Measurements from ENCODE around the gene CIROP. TPM values are rescaled to one million over a fixed set of nuclear protein-coding genes. Genes with fewer than 3 reads are reported as not detected.
A peak's percentile ranks its signal among the peaks of the same experiment; 100 is the strongest.

The CIROP gene
- total RNA-seq, 4 donors from 2014 or later: 0.38 TPM; not detected in 3

DNA sequence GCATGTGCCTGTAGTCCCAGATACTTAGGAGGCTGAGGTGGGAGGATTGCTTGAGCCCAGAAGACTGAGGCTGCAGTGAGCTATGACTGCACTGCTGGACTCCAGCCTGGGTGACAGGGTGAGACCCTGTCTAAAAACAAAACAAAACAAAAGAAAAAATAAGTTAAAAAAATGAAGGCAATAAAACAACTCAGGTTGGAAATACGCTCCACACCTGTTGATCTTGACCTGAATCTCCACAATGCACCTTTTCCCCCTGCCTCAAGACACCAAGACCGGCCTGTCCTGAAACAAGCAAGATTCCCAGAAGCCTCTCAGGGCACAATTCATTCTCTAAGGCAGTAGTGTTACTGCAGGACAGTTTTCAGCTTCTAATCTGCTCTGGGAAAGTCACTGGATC is 35.1 kb upstream of the CIROP start:
- Histone ChIP-seq H3K27ac (no peak overlapping the region), H3K9me3 (no peaks in the 10 kb centered on the region), H3K27me3 (no peaks in the 10 kb centered on the region), H3K4me3 (no peak overlapping the region), H3K36me3 (peaks cover 5 to 54% (median 15%) of the 10 kb centered on the region in 3 donors), H3K4me1 (peaks cover 16 to 55% (median 20%) of the 10 kb centered on the region in 3 donors)
- no peak for TF ChIP-seq POLR2A (IDR thresholded peaks at IDR 0.05)
- TF ChIP-seq, protein P1, sequence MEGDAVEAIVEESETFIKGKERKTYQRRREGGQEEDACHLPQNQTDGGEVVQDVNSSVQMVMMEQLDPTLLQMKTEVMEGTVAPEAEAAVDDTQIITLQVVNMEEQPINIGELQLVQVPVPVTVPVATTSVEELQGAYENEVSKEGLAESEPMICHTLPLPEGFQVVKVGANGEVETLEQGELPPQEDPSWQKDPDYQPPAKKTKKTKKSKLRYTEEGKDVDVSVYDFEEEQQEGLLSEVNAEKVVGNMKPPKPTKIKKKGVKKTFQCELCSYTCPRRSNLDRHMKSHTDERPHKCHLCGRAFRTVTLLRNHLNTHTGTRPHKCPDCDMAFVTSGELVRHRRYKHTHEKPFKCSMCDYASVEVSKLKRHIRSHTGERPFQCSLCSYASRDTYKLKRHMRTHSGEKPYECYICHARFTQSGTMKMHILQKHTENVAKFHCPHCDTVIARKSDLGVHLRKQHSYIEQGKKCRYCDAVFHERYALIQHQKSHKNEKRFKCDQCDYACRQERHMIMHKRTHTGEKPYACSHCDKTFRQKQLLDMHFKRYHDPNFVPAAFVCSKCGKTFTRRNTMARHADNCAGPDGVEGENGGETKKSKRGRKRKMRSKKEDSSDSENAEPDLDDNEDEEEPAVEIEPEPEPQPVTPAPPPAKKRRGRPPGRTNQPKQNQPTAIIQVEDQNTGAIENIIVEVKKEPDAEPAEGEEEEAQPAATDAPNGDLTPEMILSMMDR (IDR thresholded peaks at IDR 0.05): no peak
- 85 to 91% methylated on average over 2 of the region's 2 CpGs for WGBS, 2 donors
- no peak for DNase-seq
- intact Hi-C loops (cut with DNase I): no loop called here

DNA sequence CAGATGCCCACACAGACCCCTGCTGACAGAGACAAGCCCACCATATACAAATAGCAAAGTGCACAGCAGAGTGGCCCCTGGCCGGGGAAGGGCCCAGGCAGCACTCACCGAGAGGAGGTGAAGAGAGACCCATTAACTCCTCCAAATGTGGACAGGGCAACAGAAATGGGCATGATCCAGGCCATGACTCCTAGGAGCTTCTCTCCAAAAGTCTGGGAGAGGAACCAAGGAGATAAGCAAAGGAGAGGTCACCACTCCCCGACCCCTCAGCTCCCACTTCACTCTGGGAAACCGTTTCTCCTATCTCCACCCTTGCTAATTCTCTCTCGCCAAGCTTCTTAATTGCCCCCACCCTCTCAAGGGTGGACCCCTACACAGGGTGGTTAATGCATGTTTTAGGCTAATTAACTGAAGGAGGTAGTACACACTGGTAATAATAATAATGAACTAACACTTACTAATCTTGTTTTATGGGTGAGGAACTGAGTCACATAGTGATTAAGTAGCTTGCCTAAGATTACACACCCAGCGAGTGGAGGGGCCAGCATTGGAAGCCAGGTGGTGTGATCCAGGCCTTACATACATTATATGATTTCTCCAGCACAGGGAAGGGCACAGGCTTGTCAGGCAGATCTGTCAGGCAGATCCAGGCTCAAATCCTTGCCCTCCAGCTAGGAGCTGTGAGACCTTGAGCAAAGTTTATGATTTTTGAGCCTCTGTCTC is 33.2 kb upstream of the CIROP start:
- 52 to 54% methylated on average over 6 of the region's 6 CpGs for WGBS, 2 donors
- intact Hi-C loops (cut with DNase I): no loop called here
- peaks cover 16 to 39% (median 16%) of the 10 kb centered on the region in 3 donors for H3K4me1 ChIP-seq
- H3K4me3 ChIP-seq: no peak overlapping the region
- no peak for DNase-seq
- H3K36me3 ChIP-seq: peaks cover 5 to 62% (median 15%) of the 10 kb centered on the region in 3 donors
- no peaks in the 10 kb centered on the region for H3K9me3 ChIP-seq
- no peaks in the 10 kb centered on the region for H3K27me3 ChIP-seq
- TF ChIP-seq, protein P1 (IDR thresholded peaks at IDR 0.05): peak in 4 of 6 experiments; percentile 14 to 46 (median 26)
- TF ChIP-seq POLR2A (IDR thresholded peaks at IDR 0.05): no peak
- H3K27ac ChIP-seq: peak overlapping the region; percentile 23 to 79 (median 74)

DNA sequence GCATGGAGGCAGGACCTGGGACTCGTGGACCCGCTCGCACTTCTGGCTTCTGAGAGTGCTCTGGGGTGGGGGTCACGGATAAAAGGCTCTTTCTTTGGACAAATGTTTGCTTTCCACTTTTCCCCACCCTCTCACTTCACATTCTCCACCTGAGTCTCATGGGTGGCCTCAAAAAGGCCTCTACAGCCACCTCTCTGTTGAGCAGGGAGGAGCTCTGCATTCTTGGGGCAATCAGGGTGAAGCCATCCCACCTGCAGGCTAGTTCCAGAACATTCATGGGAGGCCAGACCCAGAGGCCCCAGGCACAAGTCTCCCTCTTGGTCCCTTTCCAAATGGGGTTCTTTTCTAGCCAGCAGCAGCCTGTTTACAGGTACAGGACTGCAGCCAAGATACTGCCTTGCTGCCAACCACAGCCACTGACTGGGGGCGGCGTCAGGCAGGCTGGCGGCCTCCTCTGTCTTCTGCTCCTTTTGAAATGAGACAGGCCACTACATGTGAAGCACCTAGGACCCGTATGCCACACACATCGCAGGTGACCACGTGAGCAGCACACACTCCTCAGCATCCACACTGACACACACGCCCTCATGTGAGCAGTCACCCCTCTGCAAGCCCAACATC is 32.5 kb upstream of the CIROP start:
- intact Hi-C loops (cut with DNase I): no loop called here
- Histone ChIP-seq H3K36me3 (peaks cover 5 to 69% (median 15%) of the 10 kb centered on the region in 3 donors), H3K9me3 (no peaks in the 10 kb centered on the region), H3K27me3 (no peaks in the 10 kb centered on the region), H3K27ac (peak overlapping the region; percentile 23 to 79 (median 74)), H3K4me3 (no peak overlapping the region), H3K4me1 (peaks cover 11 to 32% (median 11%) of the 10 kb centered on the region in 3 donors)
- 45 to 90% methylated on average over 4 to 8 of the region's 11 CpGs for WGBS, 2 donors
- no peak for DNase-seq
- TF ChIP-seq POLR2A (IDR thresholded peaks at IDR 0.05): peak in 1 of 4 donors; percentile 19
- TF ChIP-seq, protein P1 (IDR thresholded peaks at IDR 0.05): no peak

DNA sequence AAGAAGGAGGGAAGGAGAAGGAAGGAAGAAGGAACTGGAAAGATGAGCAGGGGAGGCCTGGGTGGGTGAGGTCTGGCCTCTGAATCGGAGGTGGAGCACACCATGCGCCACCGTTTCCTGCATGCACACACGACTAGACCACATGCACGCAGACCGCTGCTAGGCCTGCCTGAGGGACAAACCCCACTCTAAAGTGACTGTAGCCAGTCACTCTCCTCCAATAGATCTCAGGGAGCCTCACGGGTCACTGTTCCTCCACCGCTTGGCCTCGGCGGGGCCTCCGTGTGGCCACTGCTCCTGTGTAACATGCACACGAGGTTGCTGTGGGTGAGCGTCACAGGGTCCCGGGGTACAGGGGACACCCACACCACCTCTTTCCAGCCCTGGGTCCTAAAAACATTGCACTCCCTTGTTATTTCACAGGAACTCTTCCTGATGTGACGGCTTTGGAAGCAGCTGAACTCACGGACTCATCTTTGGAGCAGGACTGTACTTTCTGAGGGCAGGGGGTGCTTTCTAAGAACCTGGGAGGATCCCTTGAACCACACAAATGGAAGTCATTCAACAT is 31.9 kb upstream of the CIROP start:
- no peak for TF ChIP-seq POLR2A (IDR thresholded peaks at IDR 0.05)
- TF ChIP-seq, protein P1 (IDR thresholded peaks at IDR 0.05): no peak
- peaks cover 7 to 26% (median 10%) of the 10 kb centered on the region in 3 donors for H3K4me1 ChIP-seq
- no peak overlapping the region for H3K4me3 ChIP-seq
- intact Hi-C loops (cut with DNase I): no loop called here
- H3K9me3 ChIP-seq: no peaks in the 10 kb centered on the region
- WGBS, 2 donors: 67 to 80% methylated on average over 8 to 10 of the region's 16 CpGs
- H3K27ac ChIP-seq: no peak overlapping the region
- H3K27me3 ChIP-seq: no peaks in the 10 kb centered on the region
- no peak for DNase-seq
- H3K36me3 ChIP-seq: peaks cover 5 to 75% (median 15%) of the 10 kb centered on the region in 3 donors

DNA sequence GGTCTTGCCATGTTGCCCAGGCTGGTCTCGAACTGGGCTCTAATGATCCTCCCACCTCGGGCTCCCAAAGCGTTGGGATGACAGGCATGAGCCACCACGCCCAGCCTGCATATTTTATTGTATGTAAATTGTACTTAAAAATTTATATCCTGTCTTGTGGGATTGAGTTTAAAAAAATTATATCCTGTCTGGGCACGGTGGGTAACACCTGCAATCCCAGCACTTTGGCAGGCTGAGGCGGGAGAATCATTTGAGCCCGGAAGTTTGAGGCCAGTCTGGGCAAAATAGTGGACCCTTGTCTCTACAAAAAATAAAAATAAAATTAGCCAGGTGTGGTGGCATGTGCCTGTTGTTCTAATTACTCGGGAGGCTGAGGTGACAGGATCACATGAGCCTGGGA is 28.2 kb upstream of the CIROP start:
- TF ChIP-seq, protein P1 (IDR thresholded peaks at IDR 0.05): no peak
- no peak for TF ChIP-seq POLR2A (IDR thresholded peaks at IDR 0.05)
- 19 to 43% methylated on average over 8 of the region's 8 CpGs for WGBS, 2 donors
- no peak for DNase-seq
- Histone ChIP-seq H3K36me3 (peaks cover 0 to 72% (median 5%) of the 10 kb centered on the region in 3 donors), H3K9me3 (no peaks in the 10 kb centered on the region), H3K4me1 (peaks cover 11 to 36% (median 16%) of the 10 kb centered on the region in 3 donors), H3K27me3 (no peaks in the 10 kb centered on the region), H3K27ac (no peak overlapping the region), H3K4me3 (no peak overlapping the region)
- intact Hi-C loops (cut with DNase I): no loop called here
